ENCODE data around the gene NAIF1.
A peak's percentile ranks its signal among the peaks of the same experiment; 100 is the strongest.
"Not testable (repeated sequence)": the region's sequence is repeated elsewhere in the genome, so short reads cannot be mapped to it uniquely, and the experiment has no call there.

NAIF1 gene

GRCh38 chr9:128057724-128058409 is 9.3 kb downstream of the NAIF1 start:
- no peak for DNase-seq
- no peak for ATAC-seq

DNA sequence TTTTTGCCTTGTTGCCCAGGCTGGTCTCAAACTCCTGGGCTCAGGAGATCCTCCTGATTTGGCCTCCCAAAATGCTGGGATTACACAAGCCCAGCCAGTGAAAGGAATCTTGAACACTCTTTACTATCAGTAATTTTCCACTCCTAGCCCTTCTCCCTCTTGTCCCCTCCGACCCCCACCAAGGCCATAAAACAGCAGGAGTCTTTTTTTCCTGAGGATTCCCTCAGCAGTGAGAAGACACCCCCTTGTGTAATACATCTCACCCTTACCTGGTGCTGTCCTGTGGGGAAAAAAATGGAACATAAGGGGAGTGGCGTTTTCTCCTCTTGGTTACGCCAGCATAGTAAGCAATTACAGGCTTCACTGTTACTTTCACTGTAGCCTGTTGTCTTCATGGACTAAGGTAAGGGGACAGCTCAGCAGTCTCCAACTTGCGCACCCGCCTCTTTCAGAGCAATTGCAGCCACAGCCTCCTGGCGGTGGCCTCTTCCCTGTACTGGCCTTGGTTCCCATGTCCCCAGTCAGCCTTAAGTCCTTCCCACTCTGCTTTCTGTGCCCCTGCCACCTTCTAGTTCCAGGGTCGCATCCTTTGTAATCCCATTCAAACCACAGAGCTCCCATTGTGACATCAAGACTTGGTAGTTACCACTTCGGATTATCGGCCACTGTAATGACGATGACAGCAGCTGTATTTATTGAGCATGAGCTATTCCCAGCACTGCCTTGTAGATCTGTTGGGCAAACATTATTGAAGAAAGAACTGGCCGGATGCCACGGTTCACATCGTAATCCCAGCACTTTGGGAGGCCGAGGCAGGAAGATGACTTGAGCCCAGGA is 10.0 kb downstream of the NAIF1 start:
- ATAC-seq, result no peak

DNA sequence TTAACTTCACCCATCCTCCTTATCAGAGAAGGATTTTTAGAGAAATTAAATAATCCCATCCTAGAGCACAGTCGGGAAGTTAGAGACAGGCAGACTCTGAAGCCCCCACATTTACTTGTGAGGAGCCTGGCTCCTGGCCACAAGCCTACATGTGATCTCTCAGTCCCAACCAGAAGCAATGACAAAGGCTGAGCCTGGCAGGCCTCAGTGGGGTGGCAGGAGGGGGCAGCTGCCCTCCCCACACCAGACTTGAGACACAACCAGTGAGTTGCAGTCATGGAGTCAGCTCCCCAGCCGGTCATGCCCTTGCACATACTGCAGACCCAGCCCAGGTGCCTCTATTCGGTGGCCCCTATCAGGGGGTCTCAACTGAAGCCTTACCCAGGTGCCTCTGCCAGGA is 11.0 kb downstream of the NAIF1 start:
- DNase-seq (no peak), ATAC-seq (no peak)

More for the DNA sequence above, 10.0 kb downstream of the NAIF1 start:
- DNase-seq, result no peak

DNA sequence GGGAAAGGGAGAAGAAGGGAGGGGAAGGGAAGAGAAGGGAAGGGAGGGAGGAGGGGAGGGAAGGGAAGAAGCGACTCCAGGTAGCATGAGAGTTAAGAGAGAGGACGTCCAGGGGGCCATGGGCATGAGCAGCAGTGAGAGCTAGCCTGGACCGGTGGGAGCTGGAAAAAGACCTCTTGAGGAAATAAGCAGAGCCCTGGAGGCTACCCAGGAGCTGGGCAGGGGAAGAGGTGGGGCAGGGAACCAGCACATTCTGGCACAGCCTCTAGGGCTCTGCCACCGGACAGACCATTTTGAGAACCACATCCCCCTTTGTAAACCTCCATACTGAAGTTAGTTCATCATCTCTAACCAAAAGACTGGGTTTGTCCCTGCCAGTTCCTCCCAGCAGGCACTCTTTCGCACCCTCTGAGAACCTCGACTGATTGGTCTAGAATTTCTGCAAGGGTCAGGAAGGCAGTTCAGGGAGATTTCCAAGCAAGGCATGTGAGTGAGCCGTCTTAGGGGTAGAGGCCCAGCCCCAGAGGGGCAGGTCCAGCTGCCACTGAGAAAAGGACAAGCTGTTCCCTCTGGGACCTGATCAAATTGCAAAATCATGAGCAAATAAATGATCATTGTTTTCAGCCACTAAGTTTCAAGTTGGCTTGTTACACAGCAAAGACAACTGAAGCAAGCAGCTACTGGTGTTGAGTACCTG is 11.6 kb downstream of the NAIF1 start:
- DNase-seq (no peak), ATAC-seq (peak; percentile 40)

DNA sequence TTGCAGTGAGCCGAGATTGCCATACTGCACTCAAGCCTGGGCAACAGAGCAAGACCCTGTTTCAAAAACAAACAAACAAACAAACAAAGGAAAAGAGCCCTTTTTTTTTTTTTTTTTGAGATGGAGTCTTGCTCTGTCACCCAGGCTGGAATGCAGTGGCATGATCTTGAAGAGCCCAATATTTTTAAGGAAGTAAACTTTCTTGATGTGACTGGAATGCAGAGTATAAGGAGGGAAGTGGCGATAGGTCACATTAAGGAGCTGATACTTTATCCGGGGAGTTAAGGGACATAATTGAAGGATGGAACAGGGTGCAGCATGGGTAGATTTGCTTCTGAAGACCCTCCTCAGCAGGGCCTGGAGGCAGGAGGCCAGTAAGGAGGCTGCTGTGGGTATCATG is 13.0 kb downstream of the NAIF1 start:
- ATAC-seq (no peak), DNase-seq (no peak)

- DNase-seq (no peak), ATAC-seq (no peak)
Observed at GRCh38 chr9:128053560-128053959, 13.6 kb downstream of the NAIF1 start.

DNA sequence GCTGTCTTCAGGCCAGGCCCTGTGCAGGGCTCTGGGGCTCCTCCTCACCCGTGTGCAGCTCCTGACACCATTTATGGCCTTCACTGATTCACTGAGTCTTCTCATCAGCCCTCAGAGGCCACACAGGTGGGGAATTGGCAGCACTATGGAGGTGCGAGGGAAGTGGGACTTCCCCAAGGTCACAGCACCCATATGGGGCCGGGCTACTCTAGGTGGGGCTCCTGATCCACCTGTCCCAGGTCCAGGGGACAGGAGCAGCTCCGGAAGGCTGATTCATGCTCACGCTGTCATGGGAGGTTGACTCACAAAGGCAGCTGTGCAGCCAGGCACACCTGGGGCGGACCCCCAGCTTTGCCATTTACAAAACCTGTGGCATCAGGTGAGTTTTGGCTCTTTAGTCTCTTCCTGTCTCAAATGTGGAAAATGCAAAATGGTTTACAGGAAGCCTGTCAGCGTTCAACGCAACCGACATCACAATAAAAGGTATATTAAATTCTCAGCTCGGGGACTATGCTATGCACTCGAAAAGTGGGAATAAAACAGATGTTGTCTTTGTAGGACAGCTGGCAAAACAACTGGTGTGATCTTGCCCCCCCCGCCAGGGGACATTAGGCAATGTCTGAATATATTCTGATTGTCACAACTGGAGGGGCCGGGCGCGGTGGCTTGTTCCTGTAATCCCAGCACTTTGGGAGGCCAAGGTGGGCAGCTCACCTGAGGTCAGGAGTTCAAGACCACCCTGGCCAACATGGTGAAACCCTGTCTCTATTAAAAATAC is 15.0 kb downstream of the NAIF1 start:
- no peak for ATAC-seq
- DNase-seq, result no peak

DNA sequence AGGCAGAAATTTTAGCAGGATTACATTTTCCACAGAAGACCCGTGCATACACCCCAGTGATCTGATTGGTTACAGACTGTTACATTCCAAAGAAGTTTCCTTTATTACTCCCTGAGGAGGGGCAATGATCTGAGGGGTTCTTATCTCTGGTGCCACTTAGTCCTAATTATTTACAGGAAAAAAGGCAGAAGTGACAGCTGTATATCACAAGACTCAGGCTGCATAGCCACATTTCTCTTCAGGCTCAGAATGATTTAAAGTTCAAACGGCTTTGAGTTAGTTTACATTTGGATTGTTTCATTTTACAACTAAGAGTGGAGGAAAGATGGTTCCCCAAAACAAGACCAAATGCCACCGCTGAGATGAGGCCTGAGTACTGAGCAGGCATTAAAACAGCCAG is 17.3 kb downstream of the NAIF1 start:
- DNase-seq (no peak), ATAC-seq (no peak)

- no peak for DNase-seq
- ATAC-seq, result peak; percentile 78
Observed at GRCh38 chr9:128048663-128049062, 18.5 kb downstream of the NAIF1 start.

DNA sequence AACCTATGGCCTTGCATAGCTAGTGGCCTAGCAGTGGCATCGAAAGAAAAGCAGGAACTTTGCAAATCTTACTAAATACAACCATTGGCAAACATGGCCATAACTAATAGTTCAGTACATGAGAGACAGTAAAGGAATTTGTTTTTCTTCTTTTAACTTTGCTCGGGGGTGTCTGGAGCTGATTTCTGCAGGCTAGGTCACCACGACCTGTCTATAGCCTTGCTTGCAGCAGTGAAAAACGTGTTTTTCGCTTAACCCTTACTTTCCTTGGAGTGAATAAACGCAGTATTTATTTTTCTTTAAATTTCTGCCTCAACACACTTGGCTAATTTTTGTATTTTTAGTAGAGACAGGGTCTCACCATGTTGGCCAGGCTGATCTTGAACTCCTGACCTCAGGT is 19.9 kb downstream of the NAIF1 start:
- DNase-seq (no peak), ATAC-seq (no peak)

DNA sequence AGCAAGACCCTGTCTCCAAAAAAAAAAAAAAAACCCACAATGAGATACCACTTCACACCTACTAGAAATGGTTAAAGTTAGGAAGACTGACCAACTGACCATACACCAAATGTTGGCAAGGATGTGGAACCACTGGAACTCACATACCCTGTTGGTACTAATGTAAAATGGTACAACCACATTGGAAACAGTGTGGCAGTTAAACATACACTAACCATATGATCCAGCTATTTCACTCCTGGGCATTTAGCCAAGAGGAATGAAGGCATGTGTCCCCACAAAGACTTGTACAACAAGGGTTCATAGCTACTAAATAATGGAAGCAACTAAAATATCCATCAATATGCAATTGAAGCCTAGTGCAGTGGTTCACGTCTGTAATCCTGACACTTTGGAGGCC is 21.3 kb downstream of the NAIF1 start:
- DNase-seq (no peak), ATAC-seq (no peak)

- not testable (repeated sequence) for DNase-seq, ATAC-seq
Observed at GRCh38 chr9:128045409-128045808, 21.7 kb downstream of the NAIF1 start.

DNA sequence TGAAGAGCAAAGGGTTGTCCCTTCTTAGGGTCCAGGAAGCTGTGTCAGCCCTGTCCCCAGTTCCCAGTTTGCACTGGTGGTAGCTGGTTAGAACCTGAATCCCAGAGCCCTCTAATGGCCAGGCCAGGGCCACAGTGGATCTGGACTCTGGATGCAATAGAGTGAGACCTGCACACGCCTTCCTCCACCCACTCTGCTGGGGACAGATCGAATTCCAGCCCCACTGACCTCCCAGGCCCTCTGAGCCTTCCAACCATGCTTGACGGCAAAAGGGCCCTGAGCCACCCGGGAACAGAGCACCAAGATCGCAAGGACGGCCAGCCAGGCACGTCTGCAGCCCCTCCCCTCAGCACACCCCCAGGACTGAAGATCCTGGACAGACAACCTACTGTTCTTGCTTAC is 23.7 kb downstream of the NAIF1 start:
- no peak for DNase-seq
- ATAC-seq, result no peak

DNA sequence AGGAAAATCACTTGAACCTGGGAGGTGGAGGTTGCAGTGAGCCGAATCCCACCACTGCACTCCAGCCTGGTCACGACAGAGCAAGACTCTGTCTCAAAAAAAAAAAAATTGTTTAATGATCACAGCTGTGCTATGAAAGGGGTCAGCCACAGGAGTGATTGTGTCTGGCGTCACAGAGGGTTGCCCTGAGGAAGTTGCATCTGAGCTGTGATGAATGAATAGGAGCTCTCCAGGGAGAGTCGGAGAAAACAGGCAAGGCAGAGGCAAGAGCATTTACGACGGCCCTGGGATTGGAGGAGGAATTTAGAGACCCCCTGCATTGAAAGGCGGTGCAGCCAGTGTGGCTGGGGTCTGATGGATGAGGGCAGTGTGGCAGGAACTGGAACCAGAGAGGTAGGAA is 25.1 kb downstream of the NAIF1 start:
- DNase-seq (no peak), ATAC-seq (no peak)

GRCh38 chr9:128040783-128041182 is 26.3 kb downstream of the NAIF1 start:
- DNase-seq, ATAC-seq: not testable (repeated sequence)

DNA sequence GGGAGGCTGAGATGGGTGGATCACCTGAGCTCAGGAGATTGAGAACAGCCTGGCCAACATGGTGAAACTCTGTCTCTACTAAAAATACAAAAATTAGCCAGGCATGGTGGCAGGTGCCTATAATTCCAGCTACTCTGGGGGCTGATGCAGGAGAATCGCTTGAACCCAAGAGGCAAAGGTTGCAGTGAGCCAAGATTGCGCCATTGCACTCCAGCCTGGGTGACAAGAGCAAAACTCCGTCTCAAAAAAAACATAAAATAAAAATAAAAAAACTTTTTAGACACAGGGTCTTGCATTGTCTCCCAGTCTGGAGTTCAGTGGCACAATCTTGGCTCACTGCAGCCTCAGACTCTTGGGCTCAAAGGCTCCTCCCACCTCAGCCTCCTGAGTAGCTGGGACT is 30.6 kb downstream of the NAIF1 start:
- ATAC-seq, DNase-seq: not testable (repeated sequence)

GRCh38 chr9:128034821-128035652 is 32.1 kb downstream of the NAIF1 start:
- DNase-seq (peak; percentile 63), ATAC-seq (peak; percentile 64)

- ATAC-seq (no peak), DNase-seq (no peak)
Observed at GRCh38 chr9:128033609-128034008, 33.5 kb downstream of the NAIF1 start.

DNA sequence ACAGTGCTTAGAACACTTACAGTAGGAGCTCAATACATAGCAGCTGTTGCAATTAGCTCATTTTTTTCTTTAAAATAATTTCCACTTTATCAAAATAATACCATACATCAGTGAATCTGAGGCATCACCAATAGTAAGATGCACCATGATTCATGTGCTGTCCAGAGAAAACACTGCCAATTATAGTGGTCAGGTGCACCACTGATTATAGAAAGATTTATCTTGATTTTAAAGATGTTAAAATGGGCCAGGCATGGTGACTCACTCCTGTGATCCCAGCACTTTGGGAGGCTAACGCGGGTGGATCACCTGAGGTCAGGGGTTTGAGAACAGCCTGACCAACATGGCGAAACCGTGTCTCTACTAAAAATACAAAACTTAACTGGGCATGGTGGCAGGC is 39.4 kb downstream of the NAIF1 start:
- DNase-seq, result no peak
- ATAC-seq, result no peak

GRCh38 chr9:128026773-128027541 is 40.2 kb downstream of the NAIF1 start:
- ATAC-seq (peak; percentile 55), DNase-seq (peak; percentile 60)
